ENCODE data around the gene CLN5.
"Not testable (repeated sequence)": the region's sequence is repeated elsewhere in the genome, so short reads cannot be mapped to it uniquely, and the experiment has no call there.

The CLN5 gene

GRCh38 chr13:76991796-76992547 lies at the start of gene CLN5:
TSS of gene CLN5 (plus strand) at chr13:76992081. CDS start at chr13:76992099, 18 bp downstream.
- DNase-seq: peak; percentile 96

GRCh38 chr13:76942363-76942762 lies 49.5 kb upstream of the CLN5 start:
- no peak for DNase-seq

DNA sequence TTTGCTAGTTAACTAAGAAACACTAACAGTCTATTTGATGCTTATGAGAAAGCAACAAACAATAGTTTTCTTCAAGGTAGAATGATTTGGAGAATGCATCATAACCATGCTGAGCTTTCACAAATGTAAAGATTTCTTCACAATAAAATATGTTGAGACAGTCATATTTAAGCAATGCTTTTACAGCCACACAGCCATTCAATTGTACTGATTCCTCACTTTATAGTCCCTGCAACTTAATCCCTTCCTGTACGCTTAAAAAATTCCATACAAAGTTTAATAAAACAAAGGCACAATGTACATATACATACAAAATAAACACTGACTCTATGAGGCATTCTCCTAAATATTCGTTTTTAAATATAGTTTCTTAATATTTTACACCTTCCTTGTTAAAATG lies 48.2 kb upstream of the CLN5 start:
- no peak for DNase-seq

DNA sequence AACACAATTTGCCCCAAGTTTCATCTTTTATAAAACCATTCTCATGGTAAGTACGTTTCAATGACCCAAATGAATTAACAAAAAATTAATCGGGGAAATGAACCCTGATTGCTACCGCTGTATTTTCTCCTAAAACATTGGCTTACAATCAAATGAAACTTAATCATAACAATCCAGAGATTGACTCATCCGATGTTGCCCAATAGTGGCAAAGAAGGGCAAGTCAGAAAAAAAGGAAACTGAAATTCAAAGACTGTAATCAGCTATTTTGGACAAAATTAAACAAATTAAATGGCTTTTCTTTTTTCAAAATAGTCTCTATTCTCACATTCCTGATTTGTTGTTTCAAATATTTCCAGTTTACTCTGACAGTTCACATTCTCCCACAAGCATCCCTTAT lies 47.4 kb upstream of the CLN5 start:
- no peak for DNase-seq

- DNase-seq: no peak
Observed at GRCh38 chr13:76948149-76948548, 43.7 kb upstream of the CLN5 start, which contains the start of gene ACOD1. TSS of gene ACOD1 (plus strand) at chr13:76948511. CDS start at chr13:76948559, 48 bp downstream.

DNA sequence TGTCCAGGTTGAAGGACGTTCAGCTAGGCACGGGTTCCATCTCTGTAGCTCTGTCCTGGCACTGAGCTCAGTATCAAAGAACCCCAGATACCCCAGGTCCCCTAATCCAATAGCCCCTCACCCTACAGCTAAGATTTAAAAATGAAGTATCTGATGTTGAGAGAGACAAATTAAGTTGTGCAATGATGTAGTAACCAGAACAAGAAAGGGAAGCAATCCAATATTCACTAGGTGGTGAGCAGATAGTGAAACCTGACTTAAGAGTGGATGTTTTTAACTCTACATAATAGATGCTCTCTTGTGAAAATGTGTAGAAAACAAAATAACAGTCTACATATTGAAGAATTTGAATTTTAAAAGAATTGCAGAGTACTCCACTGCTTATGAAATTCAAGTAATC lies 41.8 kb upstream of the CLN5 start:
- no peak for DNase-seq

DNA sequence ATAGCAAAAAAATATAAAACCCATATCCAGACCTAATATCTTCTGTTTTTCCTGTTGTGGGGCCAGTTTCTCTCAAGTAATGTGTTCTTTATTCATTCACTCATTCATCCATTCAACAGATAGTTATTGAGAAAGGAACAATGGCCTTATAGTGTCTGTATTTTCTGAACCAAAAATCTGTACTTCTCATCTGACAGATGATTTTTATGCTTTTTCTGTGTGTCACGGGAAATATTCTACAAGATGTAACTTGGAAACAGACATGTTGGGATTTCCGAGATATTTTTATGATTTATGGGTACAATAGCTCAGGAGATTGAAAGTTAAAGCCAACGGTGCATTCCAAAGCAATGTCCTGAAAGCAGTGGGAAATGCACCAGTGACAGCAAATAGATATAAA lies 37.9 kb upstream of the CLN5 start:
- no peak for DNase-seq

GRCh38 chr13:76954538-76954937 lies 37.3 kb upstream of the CLN5 start:
- DNase-seq: no peak

DNA sequence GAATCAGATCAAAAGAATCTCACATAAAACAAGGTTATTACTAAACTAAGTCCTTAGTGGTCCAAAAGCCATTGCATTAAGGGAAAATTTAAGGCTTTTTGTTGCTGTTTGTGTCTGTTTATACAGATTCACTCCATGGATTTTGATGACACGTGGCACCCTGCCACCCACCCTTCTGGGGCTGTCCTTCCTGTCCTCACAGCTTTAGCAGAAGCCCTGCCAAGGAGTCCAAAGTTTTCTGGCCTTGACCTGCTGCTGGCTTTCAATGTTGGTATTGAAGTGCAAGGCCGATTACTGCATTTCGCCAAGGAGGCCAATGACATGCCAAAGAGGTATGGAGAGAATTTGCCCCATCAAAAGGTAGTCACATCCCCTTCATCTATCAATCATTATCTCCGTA lies 36.7 kb upstream of the CLN5 start:
- no peak for DNase-seq

DNA sequence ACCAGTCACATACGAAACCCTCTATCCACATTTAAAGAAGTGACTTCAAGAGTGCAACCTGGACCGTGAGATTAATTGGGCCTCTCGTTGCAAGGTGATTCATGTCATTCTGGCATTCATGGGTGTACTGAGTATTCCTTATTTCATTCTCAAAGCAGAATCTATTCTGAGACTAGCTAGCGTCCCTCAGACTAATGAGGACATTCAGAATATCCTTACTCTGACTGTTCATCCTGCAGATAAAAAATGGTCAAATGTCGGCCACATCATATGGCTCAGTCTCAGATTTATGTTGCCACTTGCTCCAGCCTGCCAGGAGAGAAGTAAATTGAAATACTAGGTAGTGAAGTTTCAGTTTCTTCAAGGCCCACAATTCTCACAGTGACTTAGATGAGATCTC lies 36.2 kb upstream of the CLN5 start:
- no peak for DNase-seq

- no peak for DNase-seq
Observed at GRCh38 chr13:76958841-76959432, 32.9 kb upstream of the CLN5 start.

- not testable (repeated sequence) for DNase-seq
Observed at GRCh38 chr13:76959734-76960133, 32.1 kb upstream of the CLN5 start.

- no peak for DNase-seq
Observed at GRCh38 chr13:76965759-76966421, 26.0 kb upstream of the CLN5 start.

DNA sequence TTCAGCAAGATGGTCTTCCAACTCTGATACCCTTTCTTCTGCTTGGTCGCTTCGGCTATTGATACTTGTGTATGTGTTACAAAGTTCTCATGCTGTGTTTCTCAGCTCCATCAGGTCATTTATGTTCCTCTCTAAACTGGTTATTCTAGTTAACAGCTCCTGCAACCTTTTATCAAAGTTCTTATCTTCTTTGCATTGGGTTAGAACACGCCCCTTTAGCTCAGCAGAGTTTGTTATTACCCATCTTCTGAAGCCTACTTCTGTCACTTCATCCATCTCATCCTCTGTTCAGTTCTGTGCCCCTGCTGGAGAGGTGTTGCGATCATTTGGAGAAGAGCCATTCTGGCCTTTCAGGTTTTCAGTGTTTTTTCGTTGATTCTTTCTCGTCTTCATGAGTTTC lies 24.9 kb upstream of the CLN5 start:
- DNase-seq: no peak

- DNase-seq: no peak
Observed at GRCh38 chr13:76968041-76968440, 23.8 kb upstream of the CLN5 start.

- DNase-seq: no peak
Observed at GRCh38 chr13:76969488-76970365, 22.2 kb upstream of the CLN5 start.

DNA sequence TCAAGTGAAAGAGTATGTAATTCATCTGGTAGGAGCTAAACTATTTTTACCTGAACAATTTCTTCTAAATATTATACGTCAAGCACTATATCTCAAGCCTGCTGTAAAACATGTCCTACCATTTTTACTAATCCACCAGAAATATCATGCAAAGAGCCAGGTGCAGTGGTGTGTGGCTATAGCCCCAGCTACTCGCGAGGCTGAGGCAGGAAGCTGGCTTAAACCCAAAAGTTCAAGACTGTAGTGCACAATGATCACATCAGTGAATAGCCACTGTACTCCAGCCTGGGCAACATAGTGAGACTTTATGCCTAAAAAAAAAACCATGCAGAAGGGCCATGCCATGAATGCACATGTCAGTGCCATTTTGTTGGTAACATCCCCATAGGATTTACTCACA lies 20.7 kb upstream of the CLN5 start:
- DNase-seq: no peak

- no peak for DNase-seq
Observed at GRCh38 chr13:76971851-76972829, 19.7 kb upstream of the CLN5 start.

GRCh38 chr13:76973920-76974617 lies 17.8 kb upstream of the CLN5 start:
- DNase-seq: no peak

- no peak for DNase-seq
Observed at GRCh38 chr13:76974618-76974975, 17.3 kb upstream of the CLN5 start.

GRCh38 chr13:76975863-76976262 lies 16.0 kb upstream of the CLN5 start:
- no peak for DNase-seq
